GM21360 (cell line): ENCODE measurements around the gene PDXK.

Experiments
- ATAC-seq: cut with Tn5 transposase; IDR thresholded peaks from one replicate; pipeline ENCODE4 v1.9.1; 2021; ENCODE audit warnings: mild to moderate bottlenecking, moderate library complexity; ENCODE audit not compliant: unreplicated experiment

PDXK gene

GRCh38 chr21:43762303-43763128, 43.6 kb downstream of the PDXK start:
- ATAC-seq = no peak

- no peak for ATAC-seq
Measured at GRCh38 chr21:43763901-43764523, 45.1 kb downstream of the PDXK start.

- ATAC-seq = no peak
Measured at GRCh38 chr21:43764576-43765495, 45.9 kb downstream of the PDXK start.

GRCh38 chr21:43766734-43767497, 48.0 kb downstream of the PDXK start:
- no peak for ATAC-seq

- no peak for ATAC-seq
Measured at GRCh38 chr21:43767498-43767983, 48.6 kb downstream of the PDXK start.

GRCh38 chr21:43767984-43768867, 49.3 kb downstream of the PDXK start:
- no peak for ATAC-seq

GRCh38 chr21:43768868-43769167, 49.9 kb downstream of the PDXK start:
- ATAC-seq = no peak

GRCh38 chr21:43769325-43769958, 50.5 kb downstream of the PDXK start:
- ATAC-seq = no peak

GRCh38 chr21:43770066-43770655, 51.2 kb downstream of the PDXK start:
- no peak for ATAC-seq

- no peak for ATAC-seq
Measured at GRCh38 chr21:43771199-43771675, 52.3 kb downstream of the PDXK start.

GRCh38 chr21:43771698-43772424, 52.9 kb downstream of the PDXK start:
- ATAC-seq = no peak

- ATAC-seq = no peak
Measured at GRCh38 chr21:43772425-43772821, 53.5 kb downstream of the PDXK start.

- ATAC-seq = no peak
Measured at GRCh38 chr21:43774163-43774562, 55.2 kb downstream of the PDXK start.

- no peak for ATAC-seq
Measured at GRCh38 chr21:43775190-43775589, 56.3 kb downstream of the PDXK start.

- ATAC-seq = peak; percentile 58
Measured at GRCh38 chr21:43775795-43776430, 57.0 kb downstream of the PDXK start, which contains the start of gene CSTB. Gene CSTB (minus strand): TSS chr21:43776308. CDS start chr21:43776269, 39 bp downstream.

- ATAC-seq = no peak
Measured at GRCh38 chr21:43777953-43778352, 59.0 kb downstream of the PDXK start.
